Stimulated activated CD4-positive, alpha-beta T cell treated with anti-CD3 and anti-CD28 coated beads, Interleukin-4, amount 100 ng/mL, for 4 hours (primary cell): ENCODE results near the gene CIROP.

ENCODE experiments used
- DNase-seq, 2 experiments: peaks; one replicate each; pipeline ENCODE4 v3.0.0-alpha.2; 2020

Gene CIROP

DNA sequence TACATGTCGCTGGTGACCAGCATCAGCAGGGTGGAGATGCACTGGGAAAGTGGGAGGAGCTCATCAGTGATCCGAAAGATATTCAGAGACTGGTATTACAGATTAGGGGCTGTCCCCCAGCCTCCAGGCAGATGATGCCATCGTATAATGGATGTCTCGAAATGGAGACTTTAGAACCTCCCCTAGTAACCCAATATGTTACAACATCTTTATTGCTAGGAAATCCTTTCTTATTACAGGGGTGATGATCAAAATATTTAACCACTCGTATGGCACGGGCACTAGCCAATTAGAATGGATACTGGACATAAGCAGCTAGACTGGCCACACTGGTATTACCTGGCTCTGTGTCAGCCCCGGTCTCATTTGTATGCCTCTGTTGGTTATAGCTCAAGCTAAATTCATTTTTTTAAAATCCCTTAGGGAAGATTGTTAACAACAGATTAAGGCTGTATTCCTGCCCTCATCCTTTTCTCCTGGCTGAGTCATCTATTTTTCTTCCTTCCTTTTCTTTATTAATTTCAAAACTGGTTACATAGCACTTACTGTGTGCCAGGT, 25.0 kb upstream of the CIROP start:
- DNase-seq, result no peak

DNA sequence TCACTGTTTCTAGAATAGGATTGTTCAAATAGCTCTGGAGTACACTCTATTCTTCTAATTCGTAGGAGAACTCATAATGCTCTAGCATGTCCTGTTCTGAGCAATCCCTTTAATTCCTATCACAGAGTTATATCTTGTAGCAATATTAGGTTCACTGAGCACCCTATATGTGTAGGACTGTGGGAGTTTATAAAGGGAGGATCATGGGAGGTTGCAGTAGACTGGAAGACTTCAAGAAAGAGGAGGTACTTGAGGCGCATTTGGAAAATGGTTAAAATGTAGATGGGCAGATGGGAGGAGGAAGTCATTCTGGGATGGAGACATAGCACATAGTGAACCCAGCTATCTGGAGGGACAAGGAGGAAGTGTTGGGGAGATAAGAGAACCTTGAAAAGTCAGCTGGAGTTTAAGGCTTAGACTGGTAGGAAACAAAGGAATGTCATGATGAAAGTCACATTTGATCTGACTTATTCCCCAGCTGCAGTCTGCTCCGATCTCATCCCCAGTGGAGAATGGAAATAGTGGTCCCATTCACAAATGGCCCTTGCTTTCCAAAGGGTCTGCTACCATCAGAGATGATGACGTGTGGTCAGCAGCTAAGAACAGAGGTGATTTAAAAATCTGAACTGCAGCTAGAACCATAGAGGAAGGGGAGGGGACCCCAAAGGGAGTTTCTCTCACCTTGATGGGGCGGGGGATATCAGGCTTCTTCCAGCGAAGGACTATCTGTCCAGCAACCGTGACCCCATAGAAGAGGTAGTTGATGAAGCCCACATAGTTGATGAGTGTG, 24.4 kb upstream of the CIROP start:
- DNase-seq, result no peak

DNA sequence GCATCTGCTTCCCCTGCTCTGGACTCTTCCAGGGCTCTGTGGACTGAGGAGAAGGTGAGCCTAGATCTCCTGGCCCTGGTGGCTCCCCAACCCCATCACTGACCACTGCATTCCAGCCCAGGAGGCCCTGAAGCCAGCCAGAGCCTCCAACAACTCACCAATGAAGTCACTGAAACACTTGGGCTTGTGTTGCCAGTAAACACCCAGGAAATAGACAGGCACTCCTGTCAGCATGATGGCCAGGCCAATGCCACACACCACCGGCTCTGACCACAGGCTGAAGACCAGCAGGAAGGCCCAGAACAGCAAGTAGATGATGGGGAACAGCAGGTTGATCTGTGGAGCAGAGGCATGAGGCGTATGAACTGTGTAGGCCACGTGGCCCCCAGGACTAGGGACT, 23.1 kb upstream of the CIROP start:
- no peak for DNase-seq

DNA sequence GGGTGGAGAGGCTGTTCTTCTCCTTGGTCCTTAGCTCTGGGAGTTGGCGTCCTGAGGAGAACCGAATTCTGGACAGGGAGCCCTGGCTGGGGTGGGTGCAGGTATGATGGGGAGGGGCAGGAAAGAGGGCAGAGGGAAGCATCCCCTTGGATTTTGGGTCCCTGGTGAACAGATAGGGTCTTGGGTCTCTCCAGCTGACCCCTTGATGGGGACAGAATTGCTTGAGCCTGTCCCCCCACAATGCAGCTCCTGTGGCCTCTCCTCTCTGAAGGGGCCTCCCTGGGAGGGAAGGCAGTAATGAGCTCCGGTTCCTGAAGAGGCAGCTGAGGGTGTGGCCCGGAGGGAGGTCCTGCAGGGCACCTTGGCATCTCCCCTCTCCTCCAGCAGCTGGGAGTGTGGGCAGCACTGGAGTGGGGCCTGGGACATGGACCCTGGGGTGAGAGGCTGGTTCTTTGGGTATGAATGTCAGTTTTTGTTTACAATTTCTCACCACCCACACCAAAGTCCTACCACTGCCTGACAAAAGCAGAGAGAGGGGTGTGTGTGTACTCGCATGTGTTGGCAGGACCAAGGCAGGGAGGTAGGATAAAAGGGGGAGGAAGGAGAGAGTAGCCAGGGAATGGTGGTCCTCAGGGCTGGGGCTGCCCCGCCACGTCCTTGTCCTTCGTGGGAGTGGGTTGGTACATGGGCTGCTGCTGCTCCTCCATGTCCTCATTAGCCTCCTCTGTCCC, 21.9 kb upstream of the CIROP start:
- DNase-seq, result no peak

DNA sequence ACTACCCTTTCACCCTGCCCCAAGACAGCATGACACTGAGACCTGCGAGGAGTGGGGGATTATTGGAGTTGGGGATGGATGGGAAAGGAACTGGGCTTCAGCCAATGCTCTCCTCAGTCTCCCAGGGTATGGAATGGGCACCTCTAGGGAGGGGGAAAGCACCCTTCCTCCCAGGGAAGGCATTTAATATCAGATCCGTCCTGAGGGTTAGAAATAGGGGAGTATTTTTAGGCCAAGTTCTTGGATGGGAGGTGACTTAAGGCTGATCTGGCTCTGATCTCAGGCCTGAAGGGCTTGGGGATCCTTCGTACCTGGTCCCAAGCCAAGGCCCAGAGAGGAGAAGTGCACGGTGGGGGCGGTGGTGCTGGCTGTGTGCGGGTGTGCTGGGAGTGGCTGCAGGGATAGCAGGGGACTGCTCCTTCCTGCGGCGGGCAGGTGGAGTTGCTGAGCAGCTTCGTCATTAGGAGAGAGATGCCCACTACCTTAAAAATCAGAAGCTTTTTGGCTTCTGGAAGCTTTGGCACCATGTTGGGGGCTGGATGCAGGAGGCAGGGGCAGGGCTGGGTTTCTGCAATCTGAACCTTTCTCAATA, 21.2 kb upstream of the CIROP start:
- DNase-seq, result no peak

DNA sequence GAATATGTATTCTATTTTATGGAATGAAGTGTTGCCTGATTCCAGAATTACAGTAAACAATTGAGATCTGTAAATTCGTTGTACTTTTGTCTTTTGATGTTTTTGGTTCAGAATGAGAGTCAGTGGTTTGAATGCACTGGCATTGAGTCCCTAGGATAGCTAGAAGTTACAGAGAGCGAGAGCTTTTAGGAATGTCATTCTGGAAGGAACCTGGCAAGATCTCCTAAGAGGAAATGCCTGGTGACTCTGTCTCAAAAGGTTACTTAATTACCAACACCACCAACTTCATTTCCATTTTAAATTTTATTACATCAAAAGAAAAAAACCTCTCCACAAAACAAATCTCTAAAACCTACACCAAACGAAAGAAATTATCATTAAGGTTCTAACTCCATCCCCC, 20.2 kb upstream of the CIROP start:
- DNase-seq, result no peak

DNA sequence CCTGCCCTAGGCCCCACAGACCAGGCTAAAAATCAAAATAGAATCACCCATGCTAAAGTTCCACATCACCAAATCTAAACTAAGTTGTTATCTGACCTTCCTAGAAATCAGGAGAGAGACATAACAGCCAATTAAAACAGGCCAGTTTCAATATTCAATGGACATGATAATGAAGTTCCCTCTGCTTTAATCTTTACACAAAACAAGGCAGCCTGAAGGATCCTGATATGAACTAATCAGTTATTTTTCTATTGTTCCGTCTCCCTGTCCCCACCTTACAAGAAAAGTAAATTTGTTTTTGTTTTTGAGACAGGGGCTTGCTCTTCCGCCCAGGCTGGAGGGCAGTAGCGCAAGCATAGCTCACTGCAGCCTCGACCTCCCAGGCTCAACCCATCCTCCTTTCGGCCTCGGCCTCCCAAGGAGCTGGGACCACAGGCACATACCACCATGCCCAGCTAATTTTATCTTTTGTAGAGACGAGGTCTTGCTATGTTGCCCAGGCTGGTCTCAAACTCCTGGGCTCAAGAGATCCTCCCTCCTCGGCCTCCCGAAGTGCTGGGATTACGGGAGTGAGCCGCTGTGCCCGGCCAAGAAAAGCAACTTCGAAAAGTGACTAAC, 19.7 kb upstream of the CIROP start:
- no peak for DNase-seq

DNA sequence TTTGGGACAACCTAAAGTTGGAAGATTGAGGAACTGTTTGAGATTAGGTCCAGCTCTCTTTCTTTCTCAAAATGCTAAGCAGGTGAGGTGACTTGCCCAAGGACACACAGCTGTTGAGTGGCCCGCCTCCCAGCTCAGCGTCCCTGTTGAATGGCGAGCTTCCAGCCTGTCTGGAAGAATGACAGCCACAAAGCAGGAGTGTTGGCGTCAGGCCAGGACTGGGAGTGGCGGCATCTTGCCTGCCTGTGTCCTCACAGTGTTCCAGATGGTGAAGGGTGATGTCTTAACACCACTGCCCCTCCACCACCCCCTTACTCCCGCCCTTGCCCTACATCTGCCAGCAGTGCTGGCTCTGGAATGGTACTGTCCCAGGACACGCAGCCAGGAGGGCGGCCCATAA, 18.6 kb upstream of the CIROP start:
- no peak for DNase-seq

DNA sequence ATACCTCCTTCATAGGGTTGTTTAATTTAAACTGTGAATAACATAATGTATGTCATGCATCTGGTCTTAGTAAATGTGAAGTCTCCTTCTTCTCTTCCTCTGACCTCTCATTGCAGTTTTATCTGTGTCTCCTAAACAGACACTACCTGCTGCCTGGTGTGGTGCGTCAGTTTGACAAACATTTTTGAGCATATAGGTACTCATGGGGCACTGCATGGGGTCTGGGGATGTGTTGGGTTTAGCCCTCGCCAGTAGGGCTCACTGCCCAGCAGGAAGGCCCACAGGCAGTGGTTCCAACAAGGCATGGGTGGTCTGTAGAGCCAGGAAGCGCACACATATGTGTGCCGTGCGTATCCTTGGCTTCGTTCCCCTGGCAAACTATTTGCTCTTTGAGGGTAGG, 17.3 kb upstream of the CIROP start:
- DNase-seq, result no peak

DNA sequence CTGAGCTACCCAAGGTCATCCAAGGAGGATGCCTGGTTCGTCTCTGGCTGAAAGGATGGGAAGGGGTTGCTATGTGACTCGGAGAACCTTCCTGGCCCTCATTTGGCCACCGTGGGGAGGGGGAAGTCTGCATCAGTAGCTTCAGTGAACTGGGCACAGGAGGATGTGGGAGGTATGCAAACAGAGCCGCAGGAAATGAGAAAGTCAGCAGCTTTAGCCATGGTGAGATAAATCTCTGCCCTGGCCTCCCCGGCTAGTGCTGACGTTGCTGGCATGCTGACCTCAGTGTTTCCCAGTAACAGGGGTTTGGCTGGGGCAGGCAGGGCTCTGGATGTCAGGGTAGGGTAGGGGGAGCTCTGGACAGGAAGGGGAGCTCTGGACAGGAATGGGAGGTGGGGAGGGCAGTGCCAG, 16.6 kb upstream of the CIROP start:
- DNase-seq, result no peak

DNA sequence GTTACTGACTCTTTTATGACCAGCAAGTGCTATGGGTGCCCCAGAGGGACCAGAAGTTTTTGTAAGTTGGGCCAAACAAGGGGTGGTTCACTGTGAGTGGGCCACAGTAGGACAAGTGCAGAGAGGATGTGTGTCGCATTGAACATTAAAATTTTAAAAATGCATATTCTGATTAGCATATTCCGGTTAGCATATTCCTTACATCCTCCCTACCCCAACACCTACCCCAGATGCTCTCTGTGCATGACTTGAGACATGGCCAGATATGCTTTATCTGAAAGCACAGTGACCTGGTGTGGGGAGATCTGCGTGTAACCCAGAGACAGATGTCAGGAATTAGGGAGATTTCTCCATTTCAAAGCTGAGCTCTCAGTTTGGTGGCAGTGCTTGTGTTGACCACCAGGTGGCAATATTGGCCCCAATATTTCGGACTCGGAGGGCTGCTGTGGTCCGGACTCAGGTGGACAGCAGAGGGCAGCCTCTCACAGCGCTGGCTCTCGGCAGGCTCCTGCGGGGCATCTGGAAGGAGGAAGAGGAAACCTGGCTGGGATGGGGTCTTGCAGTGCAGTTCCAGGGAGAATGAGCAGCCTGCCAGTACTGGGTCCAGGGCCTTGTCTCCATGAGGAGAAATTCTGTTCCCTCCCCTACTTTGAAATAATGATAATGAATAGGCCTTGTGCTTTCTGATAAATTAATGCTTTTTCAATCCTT, 15.9 kb upstream of the CIROP start:
- peak; percentile 69 to 70 for DNase-seq

DNA sequence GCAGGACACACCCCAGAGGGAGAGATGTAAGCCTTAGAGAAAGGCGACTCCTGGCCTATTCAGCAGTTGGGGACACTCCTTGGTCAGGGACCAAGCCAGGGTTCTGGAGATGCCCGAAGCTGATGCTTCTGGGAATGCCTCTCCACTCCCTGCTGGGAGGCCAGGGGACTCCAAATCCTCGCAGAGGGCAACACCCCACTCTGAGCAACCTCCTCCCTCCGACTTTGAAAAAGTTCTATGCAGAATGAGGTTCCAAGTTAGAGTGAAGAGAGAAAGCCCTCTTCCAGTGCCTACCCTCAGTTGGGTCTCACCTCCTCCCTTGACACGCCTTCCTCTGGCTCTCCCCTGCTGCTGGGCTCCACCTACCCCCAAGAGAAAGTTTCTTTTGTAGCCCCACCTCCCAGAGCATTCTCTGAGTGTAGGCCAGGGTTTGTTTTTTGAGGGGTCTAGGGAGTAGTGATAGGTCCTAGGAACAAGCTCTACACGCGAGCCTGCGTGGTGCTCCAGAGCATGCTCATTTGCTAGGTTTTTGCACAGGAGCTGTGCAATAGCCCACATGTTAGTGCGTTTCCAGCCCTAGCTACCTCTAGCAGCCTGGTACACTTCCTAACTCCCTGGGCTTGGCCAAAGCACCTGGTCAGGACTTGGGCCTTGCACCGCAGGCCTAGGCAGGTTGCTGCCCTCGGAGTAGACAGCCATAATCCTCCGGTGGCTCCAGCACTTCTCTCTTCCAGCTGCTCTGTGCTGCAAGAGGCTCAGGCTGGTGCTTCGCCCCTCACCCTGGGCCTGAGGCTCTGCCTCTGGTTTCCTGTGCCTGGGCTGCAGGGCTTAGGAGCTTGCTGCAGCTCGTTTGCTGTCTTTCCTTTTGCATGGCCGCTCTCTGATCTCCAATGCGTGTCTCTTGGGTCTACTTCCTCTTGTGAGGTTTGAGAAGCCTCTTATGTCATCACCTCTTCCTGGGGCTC, 14.9 kb upstream of the CIROP start:
- DNase-seq, result no peak

DNA sequence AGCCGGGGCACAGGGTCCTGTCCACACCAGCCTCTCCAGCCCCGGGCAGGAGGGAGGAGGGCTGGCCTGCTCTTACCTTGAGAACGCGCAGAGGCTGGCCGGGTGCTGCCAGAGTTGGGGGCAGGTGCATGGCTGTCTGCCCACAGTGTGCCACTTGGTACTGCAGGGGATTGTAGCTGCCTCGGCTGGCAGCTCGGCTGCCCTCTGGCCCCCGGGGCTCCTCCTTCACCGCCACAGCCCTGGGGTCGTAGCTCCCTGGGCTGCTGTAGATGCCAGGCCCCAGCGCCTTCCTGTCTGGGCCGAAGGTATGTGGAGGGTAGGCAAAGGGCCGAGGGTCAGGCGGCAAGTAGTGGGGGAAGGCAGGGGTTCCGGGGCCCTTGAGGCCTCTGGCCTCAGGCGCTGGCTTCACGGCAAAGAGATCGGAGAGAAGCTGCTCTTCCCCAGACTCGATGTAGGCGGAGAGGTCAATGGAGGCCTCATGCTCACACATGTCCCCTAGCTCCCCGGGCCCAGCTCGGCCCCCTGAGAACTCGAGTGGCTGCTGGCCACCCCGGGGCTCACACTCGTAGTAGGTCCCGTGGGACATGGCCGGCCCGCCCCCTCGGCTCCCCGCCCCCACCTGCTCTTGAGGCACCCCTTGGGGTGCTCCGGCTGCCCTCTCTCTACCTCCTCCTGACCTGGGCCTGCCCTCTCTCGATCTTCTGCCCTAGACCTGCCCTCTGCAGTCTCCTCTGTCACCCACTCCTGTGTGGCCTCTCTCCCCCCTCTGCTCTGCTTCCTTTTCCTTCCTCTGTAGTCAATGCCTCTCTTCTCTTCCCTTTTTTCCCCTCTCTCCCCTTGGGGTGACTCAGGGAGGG, 13.9 kb upstream of the CIROP start, which contains the start of gene CEBPE:
Gene CEBPE, minus strand, starts transcription at position 750 of the 857 bp plus-strand sequence. Its CDS starts 164 bp downstream, at position 586.
- DNase-seq, result no peak

DNA sequence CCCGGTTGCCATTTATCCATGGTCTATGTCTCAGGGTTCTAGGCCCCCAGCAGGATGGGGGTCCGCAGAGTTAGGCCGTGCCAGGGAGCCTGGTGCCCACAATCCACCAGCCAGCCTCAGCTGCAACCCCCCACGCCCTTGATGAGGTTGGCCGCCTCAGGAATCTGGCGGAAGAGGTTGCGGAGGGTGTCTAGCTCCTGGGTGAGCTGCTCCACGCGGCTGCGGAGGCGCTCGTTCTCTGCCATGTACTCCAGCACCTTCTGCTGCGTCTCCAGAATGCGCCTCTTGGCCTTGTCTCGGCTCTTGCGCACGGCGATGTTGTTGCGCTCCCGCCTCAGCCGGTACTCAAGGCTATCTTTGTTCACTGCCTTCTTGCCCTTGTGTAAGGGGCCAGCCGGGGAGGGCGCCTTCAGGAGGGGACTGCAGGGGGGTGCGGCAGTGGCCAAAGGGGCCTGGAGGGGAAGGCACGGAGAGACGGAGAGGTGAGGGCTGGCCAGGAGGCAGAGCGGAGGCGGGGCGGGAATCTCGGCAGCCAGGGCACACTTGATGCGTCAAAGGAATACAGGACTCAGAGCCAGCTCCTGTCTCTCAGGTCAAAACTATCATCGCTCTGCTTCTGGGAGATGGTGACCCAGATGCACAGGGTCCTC, 12.7 kb upstream of the CIROP start:
- no peak for DNase-seq

DNA sequence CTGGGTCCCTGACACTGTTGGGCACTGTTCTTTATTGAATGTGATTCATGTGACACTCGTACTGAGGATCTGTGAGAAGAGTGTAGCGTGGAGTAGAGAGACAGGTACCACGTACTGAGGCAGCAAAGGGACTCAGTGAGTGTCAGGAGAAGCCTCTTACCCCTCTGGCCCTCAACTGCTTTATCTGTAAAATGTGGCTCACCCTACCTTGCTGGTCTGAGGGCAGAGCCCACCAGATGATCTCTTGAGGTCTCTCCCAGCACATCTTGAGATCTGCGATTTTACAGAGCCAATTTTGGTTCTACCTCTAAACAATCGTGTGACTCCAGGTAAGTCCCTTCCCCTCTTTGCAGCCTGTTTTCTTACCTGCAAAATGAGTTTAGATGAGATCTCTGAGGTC, 11.1 kb upstream of the CIROP start:
- no peak for DNase-seq

DNA sequence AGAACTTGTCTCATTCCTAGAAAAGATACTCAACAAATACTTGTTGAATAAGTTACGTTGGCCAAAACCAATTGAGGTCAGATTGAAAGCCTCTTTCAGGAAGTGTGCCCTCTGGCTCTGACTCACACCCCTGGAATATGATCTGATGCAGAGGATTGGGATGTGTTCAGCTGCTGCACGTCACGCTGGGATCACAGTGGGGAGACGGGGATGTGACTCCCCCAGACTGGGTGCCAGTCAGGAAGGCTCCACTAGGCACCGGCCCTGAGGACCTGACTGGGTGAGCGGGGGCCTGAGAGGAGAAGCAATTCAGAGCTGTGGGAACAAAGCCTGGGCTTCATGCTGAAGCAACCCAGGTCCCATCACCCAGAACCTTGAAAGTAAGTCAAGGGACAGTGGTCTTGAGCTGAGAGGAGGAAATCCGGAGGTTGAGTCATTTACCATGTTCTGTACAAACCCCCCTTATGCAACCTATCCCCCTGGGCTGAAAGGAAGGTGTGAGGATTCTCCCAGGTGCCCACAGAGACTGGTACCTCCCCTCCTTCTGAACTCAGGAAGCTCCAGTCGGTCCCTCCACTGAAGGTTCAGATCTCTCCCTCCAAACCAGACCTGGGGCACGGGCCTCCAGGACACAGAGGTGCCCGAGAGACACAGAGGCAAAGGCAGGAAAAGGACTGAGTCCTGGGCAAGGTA, 10.4 kb upstream of the CIROP start:
- DNase-seq, result no peak

DNA sequence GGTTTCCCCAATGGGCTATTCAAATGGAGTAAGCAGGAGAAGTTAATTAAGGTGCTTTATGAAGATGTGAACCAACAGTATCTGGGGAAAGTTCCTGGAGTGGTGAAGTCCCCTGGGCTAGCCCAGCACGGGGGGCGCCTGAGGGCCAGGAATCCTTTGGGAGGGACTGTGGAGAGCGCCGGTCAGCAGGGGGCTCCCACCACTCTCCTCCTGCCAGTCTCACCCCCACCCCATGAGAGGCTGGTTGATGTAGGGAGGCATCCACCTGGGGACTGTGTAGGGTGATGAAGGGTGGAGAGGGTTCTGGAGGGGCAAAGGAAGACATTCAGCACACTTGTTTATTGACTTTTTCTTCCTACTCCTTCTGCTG, 9.9 kb upstream of the CIROP start:
- DNase-seq, result no peak

DNA sequence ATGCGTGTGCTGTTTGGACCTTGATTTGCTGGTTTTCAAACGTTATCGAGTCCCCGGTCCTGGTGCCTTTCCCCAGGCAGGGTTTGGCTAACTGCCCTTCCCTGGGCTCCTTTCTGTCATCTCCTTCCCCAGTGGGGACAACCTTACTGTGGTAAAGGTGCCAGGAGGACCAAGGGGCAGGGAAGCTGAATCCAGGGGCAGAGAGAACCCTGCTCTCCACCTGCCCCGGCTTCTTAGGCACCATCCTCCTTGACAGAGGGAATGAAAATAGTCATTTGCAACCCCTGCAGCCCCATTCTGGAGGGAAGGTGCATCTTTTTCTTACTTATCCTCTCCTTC, 9.3 kb upstream of the CIROP start:
- no peak for DNase-seq

DNA sequence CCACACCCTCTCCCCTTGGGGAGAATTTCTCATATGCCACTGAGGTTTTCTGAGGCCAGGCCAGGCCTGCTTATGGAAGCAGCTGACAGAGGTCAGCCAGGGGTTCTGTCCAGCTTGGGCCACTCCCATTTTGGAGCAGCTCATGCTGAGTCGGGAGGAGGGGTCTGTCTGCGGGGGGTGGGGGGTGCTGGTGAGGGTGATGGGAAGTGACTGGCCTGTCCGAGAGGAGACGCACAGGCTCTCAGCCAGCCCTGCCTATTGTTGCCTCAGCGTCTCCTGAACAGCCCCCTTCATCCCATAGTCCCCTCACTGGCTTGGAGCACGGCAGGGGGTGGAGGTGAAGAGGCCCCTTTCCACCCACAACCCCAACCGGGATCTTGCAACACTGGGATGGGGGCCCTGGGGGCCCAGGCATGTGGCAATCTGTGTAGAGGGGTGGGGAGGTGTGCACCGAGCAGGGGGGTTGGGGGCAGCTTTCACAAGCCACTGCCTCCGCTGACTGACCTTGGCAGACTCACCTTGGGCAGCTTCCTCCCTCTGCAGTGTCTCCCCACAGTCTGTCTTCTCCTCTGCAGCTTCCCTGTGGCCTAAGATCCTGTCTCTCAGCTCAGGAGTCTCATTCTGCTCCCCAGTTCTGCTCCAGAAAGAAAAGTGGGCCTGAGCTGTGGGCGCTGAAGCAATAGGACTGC, 8.8 kb upstream of the CIROP start:
- DNase-seq, result no peak
